ENCODE results near the gene DAB2. TPM values are rescaled to one million over a fixed set of nuclear protein-coding genes. Genes with fewer than 3 reads are reported as not detected.

DAB2 gene
- total RNA-seq, 2 donors from 2014 or later: 12.3 to 23.8 TPM

DNA sequence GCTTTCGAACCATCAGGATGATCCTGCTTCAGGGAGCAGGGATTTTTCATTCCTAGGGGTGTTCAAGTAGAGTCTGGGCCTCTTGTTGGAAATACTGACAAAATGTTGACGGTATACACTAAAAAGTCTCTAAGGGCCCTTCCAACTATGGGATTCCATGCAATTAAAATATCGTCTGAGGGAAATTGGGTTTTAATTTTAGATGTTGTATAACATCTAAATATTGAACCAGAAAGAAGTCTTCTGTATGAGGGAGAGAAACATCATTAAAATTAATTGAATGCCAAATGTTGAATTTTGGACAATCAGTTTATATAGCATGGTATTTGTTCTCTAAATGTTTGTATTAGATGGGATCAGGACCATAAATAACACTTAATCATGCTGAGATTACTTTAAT lies 25.7 kb upstream of the DAB2 start:
- no peak overlapping the region for H3K4me3 Mint-ChIP-seq
- H3K4me3 ChIP-seq (ENCODE audit: low read length): no peak overlapping the region
- H3K9ac ChIP-seq (ENCODE audit: extremely low read depth, low read length, poor library complexity, severe bottlenecking): no peak overlapping the region
- WGBS, 2 experiments (ENCODE audit: insufficient coverage in 1 of 2, insufficient read length in 1 of 2): 92 to 100% methylated on average over 3 of the region's 3 CpGs
- H3K36me3 Mint-ChIP-seq (ENCODE audit: low read depth): no peaks in the 10 kb centered on the region
- TF ChIP-seq, protein P1, sequence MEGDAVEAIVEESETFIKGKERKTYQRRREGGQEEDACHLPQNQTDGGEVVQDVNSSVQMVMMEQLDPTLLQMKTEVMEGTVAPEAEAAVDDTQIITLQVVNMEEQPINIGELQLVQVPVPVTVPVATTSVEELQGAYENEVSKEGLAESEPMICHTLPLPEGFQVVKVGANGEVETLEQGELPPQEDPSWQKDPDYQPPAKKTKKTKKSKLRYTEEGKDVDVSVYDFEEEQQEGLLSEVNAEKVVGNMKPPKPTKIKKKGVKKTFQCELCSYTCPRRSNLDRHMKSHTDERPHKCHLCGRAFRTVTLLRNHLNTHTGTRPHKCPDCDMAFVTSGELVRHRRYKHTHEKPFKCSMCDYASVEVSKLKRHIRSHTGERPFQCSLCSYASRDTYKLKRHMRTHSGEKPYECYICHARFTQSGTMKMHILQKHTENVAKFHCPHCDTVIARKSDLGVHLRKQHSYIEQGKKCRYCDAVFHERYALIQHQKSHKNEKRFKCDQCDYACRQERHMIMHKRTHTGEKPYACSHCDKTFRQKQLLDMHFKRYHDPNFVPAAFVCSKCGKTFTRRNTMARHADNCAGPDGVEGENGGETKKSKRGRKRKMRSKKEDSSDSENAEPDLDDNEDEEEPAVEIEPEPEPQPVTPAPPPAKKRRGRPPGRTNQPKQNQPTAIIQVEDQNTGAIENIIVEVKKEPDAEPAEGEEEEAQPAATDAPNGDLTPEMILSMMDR (conservative IDR thresholded peaks at IDR 0.05): no peak
- H3K27ac Mint-ChIP-seq: no peak overlapping the region
- peaks cover 3% of the 10 kb centered on the region for H3K4me1 Mint-ChIP-seq
- no peaks in the 10 kb centered on the region for H3K4me1 ChIP-seq (ENCODE audit: control insufficient read depth, insufficient read depth, low read length)
- no peaks in the 10 kb centered on the region for H3K27me3 ChIP-seq (ENCODE audit: control insufficient read depth, insufficient read depth, low read length, poor library complexity, severe bottlenecking)
- H3K9me3 ChIP-seq (ENCODE audit: control insufficient read depth, low read length): no peaks in the 10 kb centered on the region
- DNase-seq: no peak
- peaks cover under 1% of the 10 kb centered on the region for H3K27me3 Mint-ChIP-seq (ENCODE audit: insufficient read depth)
- H3K36me3 ChIP-seq (ENCODE audit: control insufficient read depth, insufficient read depth, low read length): no peaks in the 10 kb centered on the region
- no peaks in the 10 kb centered on the region for H3K9me3 Mint-ChIP-seq
- H3K27ac ChIP-seq (ENCODE audit: low read depth, low read length): no peak overlapping the region

DNA sequence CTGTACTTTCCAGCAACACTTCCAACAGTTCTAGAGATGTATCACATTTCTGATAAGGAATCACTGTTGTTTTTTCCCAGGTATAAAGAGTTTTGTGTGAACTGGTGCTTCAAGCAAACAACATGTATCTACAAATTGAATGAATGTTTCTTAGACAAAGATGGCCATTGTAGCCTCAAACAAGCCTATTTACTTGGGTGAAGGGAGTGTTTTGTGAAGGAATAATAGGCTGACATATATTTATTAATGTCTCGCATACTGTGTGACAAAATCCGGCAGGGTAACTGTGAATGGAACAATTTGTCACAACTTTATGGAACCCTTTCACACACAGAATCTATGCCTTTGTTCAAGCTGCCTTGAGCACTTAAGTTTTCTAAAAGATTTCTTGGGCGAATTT lies 24.8 kb upstream of the DAB2 start:
- Histone ChIP-seq H3K4me3 (ENCODE audit: low read length) (no peak overlapping the region), H3K36me3 (ENCODE audit: control insufficient read depth, insufficient read depth, low read length) (no peaks in the 10 kb centered on the region), H3K4me1 (ENCODE audit: control insufficient read depth, insufficient read depth, low read length) (no peaks in the 10 kb centered on the region), H3K27me3 (ENCODE audit: control insufficient read depth, insufficient read depth, low read length, poor library complexity, severe bottlenecking) (no peaks in the 10 kb centered on the region), H3K9me3 (ENCODE audit: control insufficient read depth, low read length) (no peaks in the 10 kb centered on the region), H3K27ac (ENCODE audit: low read depth, low read length) (no peak overlapping the region), H3K9ac (ENCODE audit: extremely low read depth, low read length, poor library complexity, severe bottlenecking) (no peak overlapping the region)
- peaks cover 3% of the 10 kb centered on the region for H3K4me1 Mint-ChIP-seq
- no peak for DNase-seq
- H3K9me3 Mint-ChIP-seq: no peaks in the 10 kb centered on the region
- TF ChIP-seq, protein P1 (conservative IDR thresholded peaks at IDR 0.05): no peak
- H3K4me3 Mint-ChIP-seq: no peak overlapping the region
- H3K27ac Mint-ChIP-seq: no peak overlapping the region
- 86 to 100% methylated on average over 1 to 3 of the region's 3 CpGs for WGBS, 2 experiments (ENCODE audit: insufficient coverage in 1 of 2, insufficient read length in 1 of 2)
- H3K36me3 Mint-ChIP-seq (ENCODE audit: low read depth): no peaks in the 10 kb centered on the region
- H3K27me3 Mint-ChIP-seq (ENCODE audit: insufficient read depth): no peaks in the 10 kb centered on the region

DNA sequence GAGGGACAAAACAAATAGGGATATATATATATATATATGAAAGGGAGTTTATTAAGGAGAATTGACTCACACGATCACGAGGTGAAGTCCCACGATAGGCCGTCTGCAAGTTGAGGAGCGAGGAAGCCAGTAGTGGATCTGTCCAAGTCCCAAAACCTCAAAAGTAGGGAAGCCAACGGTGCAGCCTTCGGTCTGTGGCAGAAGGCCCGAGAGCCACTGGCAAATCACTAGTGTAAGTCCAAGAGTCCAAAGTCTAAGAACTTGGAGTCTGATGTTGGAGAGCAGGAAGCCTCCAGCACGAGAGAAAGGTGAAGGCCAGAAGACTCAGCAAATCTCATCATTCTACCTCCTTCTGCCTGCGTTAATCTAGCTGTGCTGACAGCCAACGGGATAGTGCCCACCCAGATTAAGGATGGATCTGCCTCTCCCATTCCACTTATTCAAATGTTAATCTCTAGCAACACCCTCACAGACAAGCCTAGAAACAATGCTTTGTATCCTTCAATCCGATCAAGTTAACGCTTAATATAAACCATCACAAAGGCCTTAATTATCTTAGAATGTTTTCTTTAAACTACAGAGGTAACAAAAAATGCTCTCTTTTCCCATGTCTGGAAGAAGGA lies 23.8 kb upstream of the DAB2 start:
- H3K4me1 ChIP-seq (ENCODE audit: control insufficient read depth, insufficient read depth, low read length): no peaks in the 10 kb centered on the region

More for the DNA sequence above, 23.8 kb upstream of the DAB2 start:
- H3K36me3 Mint-ChIP-seq (ENCODE audit: low read depth): no peaks in the 10 kb centered on the region
- Histone ChIP-seq H3K27ac (ENCODE audit: low read depth, low read length) (no peak overlapping the region), H3K27me3 (ENCODE audit: control insufficient read depth, insufficient read depth, low read length, poor library complexity, severe bottlenecking) (no peaks in the 10 kb centered on the region), H3K9me3 (ENCODE audit: control insufficient read depth, low read length) (no peaks in the 10 kb centered on the region), H3K9ac (ENCODE audit: extremely low read depth, low read length, poor library complexity, severe bottlenecking) (no peak overlapping the region), H3K4me3 (ENCODE audit: low read length) (no peak overlapping the region), H3K36me3 (ENCODE audit: control insufficient read depth, insufficient read depth, low read length) (no peaks in the 10 kb centered on the region)
- TF ChIP-seq, protein P1 (conservative IDR thresholded peaks at IDR 0.05): no peak
- peaks cover 3% of the 10 kb centered on the region for H3K4me1 Mint-ChIP-seq
- DNase-seq: no peak
- no peak overlapping the region for H3K27ac Mint-ChIP-seq
- H3K4me3 Mint-ChIP-seq: no peak overlapping the region
- no peaks in the 10 kb centered on the region for H3K9me3 Mint-ChIP-seq
- 91% methylated on average over 11 to 13 of the region's 13 CpGs for WGBS, 2 experiments (ENCODE audit: insufficient coverage in 1 of 2, insufficient read length in 1 of 2)
- H3K27me3 Mint-ChIP-seq (ENCODE audit: insufficient read depth): no peaks in the 10 kb centered on the region
